K562 (cell line): ENCODE results near the gene FCSK. TPM values are rescaled to one million over a fixed set of nuclear protein-coding genes. Genes with fewer than 3 reads are reported as not detected.
A peak's percentile ranks its signal among the peaks of the same experiment; 100 is the strongest.

Source experiments
- ATF1 ChIP-seq, 2 experiments: fragments of 450-650 bp in 1 of 2; IDR thresholded peaks; 2 replicates each; pipeline ENCODE4 v1.6.1; 2016; ENCODE audit warnings: missing compliant biosample characterization in 1 of 2, missing genetic modification characterization in 1 of 2
- CBX1 ChIP-seq: sonication (generic); IDR thresholded peaks from 2 replicates; pipeline ENCODE4 v1.6.1; 2016; ENCODE audit warnings: antibody characterized with exemption, low read depth, mild to moderate bottlenecking
- CCNT2 ChIP-seq: IDR thresholded peaks from 2 replicates; pipeline ENCODE4 v1.6.1; 2011; ENCODE audit warnings: borderline replicate concordance, low read depth, mild to moderate bottlenecking, moderate library complexity, mixed read lengths, low read length; ENCODE audit not compliant: insufficient read length; ENCODE audit errors: extremely low read depth
- DEAF1 ChIP-seq: fragments of 450-650 bp; formaldehyde crosslinking; IDR thresholded peaks from 2 replicates; pipeline ENCODE4 v1.4.0; 2020; ENCODE audit warnings: mild to moderate bottlenecking, moderate library complexity
- E2F3 ChIP-seq: fragments of 250-450 bp; sonication (Bioruptor Pico); IDR thresholded peaks from 2 replicates; pipeline ENCODE4 v1.4.0; 2020; ENCODE audit warnings: mild to moderate bottlenecking
- FOXK2 ChIP-seq, 2 experiments: fragments of 450-650 bp; IDR thresholded peaks in 1 of 2; conservative IDR thresholded peaks in 1 of 2; 2 replicates each; pipeline ENCODE4 v1.6.1; 2016; ENCODE audit warnings: low read depth in 2 of 2, mild to moderate bottlenecking in 1 of 2
- HCFC1 ChIP-seq: IDR thresholded peaks from 2 replicates; pipeline ENCODE4 v1.6.1; 2012; ENCODE audit warnings: low read depth, low read length, improper control_type of control experiment
- HINFP ChIP-seq: fragments of 450-650 bp; conservative IDR thresholded peaks from 2 replicates; pipeline ENCODE4 v1.6.1; 2016; ENCODE audit warnings: missing genetic modification characterization, low read depth, mild to moderate bottlenecking, control low read depth, missing compliant biosample characterization
- JUND ChIP-seq, 2 experiments: IDR thresholded peaks; 2 replicates in 1 of 2; 3 replicates in 1 of 2; pipeline ENCODE4 v1.6.1; 2011; ENCODE audit warnings: borderline replicate concordance in 2 of 2, low read depth in 2 of 2, low read length in 2 of 2, improper control_type of control experiment in 1 of 2, missing biosample characterization in 1 of 2, missing genetic modification characterization in 1 of 2, missing genetic modification reagents in 1 of 2
- KDM4B ChIP-seq, 2 experiments: fragments of 450-650 bp in 1 of 2; sonication (generic) in 1 of 2; IDR thresholded peaks; 2 replicates each; pipeline ENCODE4 v1.6.1; 2016 to 2017; ENCODE audit warnings: borderline replicate concordance in 2 of 2, antibody characterized with exemption in 1 of 2, low read depth in 1 of 2, mild to moderate bottlenecking in 1 of 2
- L3MBTL2 ChIP-seq: fragments of 450-650 bp; IDR thresholded peaks from 2 replicates; pipeline ENCODE4 v1.6.1; 2016; ENCODE audit warnings: mild to moderate bottlenecking, moderate library complexity
- LEF1 ChIP-seq: fragments of 450-650 bp; IDR thresholded peaks from 2 replicates; pipeline ENCODE4 v1.6.1; 2016; ENCODE audit warnings: mild to moderate bottlenecking
- MBD2 ChIP-seq: sonication (generic); IDR thresholded peaks from 2 replicates; pipeline ENCODE4 v1.6.1; 2016; ENCODE audit warnings: low read depth, borderline replicate concordance
- MLLT1 ChIP-seq, 2 experiments: fragments of 450-650 bp; IDR thresholded peaks; 2 replicates each; pipeline ENCODE4 v1.6.1; 2016
- PTBP1 ChIP-seq: fragments of 200-400 bp; formaldehyde crosslinking; IDR thresholded peaks from 2 replicates; pipeline ENCODE4 v1.6.1; 2017; ENCODE audit warnings: low read depth, low read length
- RBFOX2 ChIP-seq: fragments of 200-400 bp; formaldehyde crosslinking; IDR thresholded peaks from 2 replicates; pipeline ENCODE4 v1.6.1; 2017; ENCODE audit warnings: low read depth, mild to moderate bottlenecking, low read length, moderate library complexity
- RBM22 ChIP-seq: fragments of 200-400 bp; formaldehyde crosslinking; IDR thresholded peaks from 2 replicates; pipeline ENCODE4 v1.6.1; 2018; ENCODE audit warnings: low read length, low read depth; ENCODE audit not compliant: poor library complexity, severe bottlenecking
- SMAD1 ChIP-seq: fragments of 150-350 bp; IDR thresholded peaks from 2 replicates; pipeline ENCODE4 v1.6.1; 2014; ENCODE audit warnings: low read length, low read depth; ENCODE audit not compliant: partially characterized antibody
- TAF9B ChIP-seq: fragments of 450-650 bp; IDR thresholded peaks from 2 replicates; pipeline ENCODE4 v1.6.1; 2018; ENCODE audit warnings: mild to moderate bottlenecking; ENCODE audit not compliant: partially characterized antibody
- U2AF2 ChIP-seq: fragments of 200-400 bp; formaldehyde crosslinking; optimal IDR thresholded peaks from 2 replicates; pipeline ENCODE3; 2017; ENCODE audit warnings: low read depth, mild to moderate bottlenecking, low read length
- ZNF232 ChIP-seq: sonication (generic); formaldehyde crosslinking; IDR thresholded peaks from 2 replicates; pipeline ENCODE4 v1.8.0; 2022; ENCODE audit warnings: mild to moderate bottlenecking, missing genetic modification reagents
- ZNF263 ChIP-seq: sonication (generic); formaldehyde crosslinking; IDR thresholded peaks from 2 replicates; pipeline ENCODE4 v1.8.0; 2022; ENCODE audit warnings: mild to moderate bottlenecking, missing genetic modification reagents, borderline replicate concordance
- polyA plus RNA-seq, 8 experiments: library from polyadenylated mRNA; depleted of rRNA in 4 of 8; stranded (reverse) in 5 of 8; unstranded in 3 of 8; fragments of >200 nt; fragmentation: Nextera tagmentation in 2 of 8; fragmentation: Illumina TruSeq in 1 of 8; extraction: Ambion mirVana in 2 of 8; extraction: Trizol in 1 of 8; gene quantifications; 2 replicates each; pipeline versions ENCODE4 v1.2.1 to v1.2.3, GENCODE V29; 2011 to 2014; ENCODE audit warnings: inconsistent platforms in 1 of 8, missing spikeins in 1 of 8
- total RNA-seq, 7 experiments: library from RNA; depleted of rRNA in 6 of 7; stranded (reverse); fragments of >200 nt in 6 of 7; fragmentation: Illumina TruSeq in 2 of 7; extraction: Trizol in 2 of 7; gene quantifications; 2 replicates each; pipeline versions ENCODE4 v1.2.1 to v1.2.3, GENCODE V29; 2011 to 2021; ENCODE audit warnings: low replicate concordance in 1 of 7

The FCSK gene
- total and polyA plus RNA-seq, 9 of the 15 experiments (the other 6 are each of a cell fraction or from before 2014, with no cell fraction given), result 0.92 to 18.6 (median 8.3) TPM

- TF ChIP-seq ZNF263 (CRISPR knock-in tag) (no peak), HINFP (tag) (peak; percentile 32; the same call in 1 of the 2 replicates), RBM22 (no peak), TAF9B (peak; percentile 100), SMAD1 (peak; percentile 92), RBFOX2 (peak; percentile 90), PTBP1 (0 out of 2 replicates have a peak, but pooled peaks have one; percentile 46), MBD2 (peak; percentile 70), DEAF1 (CRISPR knock-in tag) (no peak), HCFC1 (0 out of 2 replicates have a peak, but pooled peaks have one; percentile 7), MLLT1 (IDR thresholded peaks at IDR 0.05) (peak in 1 of 2 experiments; percentile 67; a peak in 1 of 4 replicates), CCNT2 (no peak), KDM4B (IDR thresholded peaks at IDR 0.05; ENCODE audit: borderline replicate concordance in 2 of 2, low read depth in 1 of 2) (peak in 1 of 2 experiments; percentile 78; a peak in 1 of 4 replicates), FOXK2 (conservative IDR thresholded peaks at IDR 0.05 in 1 of 2, IDR thresholded peaks at IDR 0.05 in 1 of 2; ENCODE audit: low read depth in 2 of 2) (0 out of 4 replicates have a peak, but pooled peaks of 1 of the 2 experiments have one; percentile 10), LEF1 (no peak), L3MBTL2 (peak; percentile 76), JUND (IDR thresholded peaks at IDR 0.05; ENCODE audit: borderline replicate concordance, low read depth, low read length) (no peak), JUND (tag; IDR thresholded peaks at IDR 0.05; ENCODE audit: borderline replicate concordance, low read depth, low read length) (no peak), E2F3 (0 out of 2 replicates have a peak, but pooled peaks have one; percentile 17), CBX1 (no peak), ZNF232 (CRISPR knock-in tag) (no peak), ATF1 (CRISPR knock-in tag; IDR thresholded peaks at IDR 0.05) (no peak), ATF1 (tag; IDR thresholded peaks at IDR 0.05) (peak; percentile 64), U2AF2 (no peak)
These were observed 69.5 kb downstream of the FCSK start, which contains the start of gene SF3B3 (continued) for GRCh38 chr16:70523743-70524398.
